ENCODE measurements around the gene BCL11A.

BCL11A gene

DNA sequence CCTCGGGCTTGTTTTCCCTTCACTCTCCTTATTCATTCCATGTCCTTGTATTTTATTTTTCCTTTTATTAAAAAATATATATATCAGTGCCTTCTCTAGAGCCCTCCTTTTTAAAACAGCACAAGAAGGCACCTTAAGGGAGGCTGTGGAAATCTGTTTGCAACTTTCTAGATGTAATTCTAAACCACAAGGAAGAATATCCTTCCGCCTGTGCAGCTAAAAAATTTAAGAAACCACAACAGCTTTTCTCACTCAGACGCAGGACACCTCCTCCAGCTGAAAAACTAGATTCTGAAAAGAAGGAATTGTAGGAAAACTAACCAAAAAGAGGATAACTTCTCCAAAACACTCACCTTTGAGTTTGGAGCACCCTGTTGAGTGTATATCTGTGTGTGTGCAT is 142.2 kb downstream of the BCL11A start:
- DNase-seq (ENCODE audit: low read depth in 4 of 4, low spot score in 1 of 4) = no peak

DNA sequence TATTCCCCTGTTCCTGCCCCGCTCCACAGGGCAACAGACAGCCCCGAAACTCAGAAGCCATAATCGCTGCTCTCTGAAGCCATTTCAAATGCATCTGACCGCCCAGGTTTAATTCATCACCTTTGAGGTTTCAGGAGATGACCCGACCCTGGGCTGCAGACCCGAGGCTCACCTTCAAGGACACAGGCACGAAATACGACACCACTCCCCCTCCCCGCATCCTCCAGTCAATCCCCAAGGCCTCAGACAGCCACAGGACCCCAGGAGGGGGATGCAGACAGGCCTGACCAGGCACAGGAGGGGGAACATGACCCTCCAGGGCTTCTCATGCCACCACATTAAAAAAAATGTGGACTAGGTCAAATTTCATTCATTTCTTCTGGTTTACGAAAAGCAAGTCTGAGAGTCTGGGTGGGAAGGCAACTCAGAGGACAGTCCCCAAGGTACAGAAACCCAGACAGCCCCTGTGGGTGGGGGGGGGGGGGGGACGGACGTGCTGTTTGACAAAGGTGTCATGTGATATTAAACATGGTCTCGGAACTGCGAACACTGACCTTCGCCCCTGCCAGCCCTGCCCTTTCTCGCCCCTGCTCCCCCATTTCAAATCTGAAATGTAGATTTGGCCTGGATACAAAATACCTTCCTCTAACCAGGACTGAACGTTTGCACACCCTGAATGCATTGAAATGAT is 142.9 kb downstream of the BCL11A start:
- DNase-seq (ENCODE audit: low read depth in 4 of 4, low spot score in 1 of 4) = no peak

DNA sequence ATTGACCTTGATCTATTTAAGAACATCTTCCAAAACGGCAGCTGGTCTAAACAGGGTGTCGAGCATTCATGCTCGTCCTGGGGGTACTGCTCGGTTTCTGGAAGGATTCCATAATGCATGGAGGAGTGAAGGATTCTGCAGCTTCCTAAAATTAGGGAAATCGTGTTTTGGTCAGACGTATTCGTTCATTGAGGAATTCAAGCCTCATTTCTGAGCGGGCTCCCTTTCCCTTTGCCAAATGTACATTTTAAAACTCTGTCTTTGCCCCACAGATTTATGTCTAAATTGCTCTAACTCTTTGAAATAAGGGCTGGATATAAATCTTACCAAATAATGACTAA is 144.0 kb downstream of the BCL11A start:
- DNase-seq (ENCODE audit: low read depth in 4 of 4, low spot score in 1 of 4) = no peak

DNA sequence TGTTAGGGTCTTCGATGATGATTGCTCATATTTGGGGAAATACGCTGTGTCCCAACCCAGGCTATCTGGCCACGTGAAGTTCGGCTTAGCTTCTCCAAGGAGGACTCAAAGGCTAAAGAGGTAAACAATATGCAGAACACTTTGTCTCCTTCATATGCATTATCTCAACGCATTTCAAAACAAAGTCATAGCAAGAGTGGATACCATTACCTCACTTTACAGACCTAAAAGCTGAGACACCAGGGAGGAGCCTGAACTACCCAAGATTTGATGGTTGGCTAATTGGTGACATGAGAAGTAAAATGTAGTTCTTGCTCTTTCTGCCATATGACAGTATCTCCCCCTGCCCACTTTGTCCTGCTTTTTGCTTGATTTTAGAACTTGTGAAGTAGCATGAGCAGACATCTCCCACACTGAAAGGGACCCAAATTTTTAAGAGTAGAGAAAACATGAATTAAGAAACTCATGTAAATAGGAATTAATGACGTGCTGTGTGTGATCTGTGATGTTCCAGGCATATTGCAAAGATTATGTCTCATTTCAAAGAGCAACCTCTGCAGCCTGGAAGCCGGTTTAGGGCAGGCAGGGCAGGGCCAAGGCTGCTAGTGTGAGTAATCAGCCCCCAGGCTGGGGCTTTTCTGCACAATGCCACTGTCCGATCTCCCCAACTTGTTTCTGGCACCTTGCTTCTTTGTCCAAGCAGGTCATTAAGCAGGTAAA is 144.5 kb downstream of the BCL11A start:
- no peak for DNase-seq (ENCODE audit: low read depth in 4 of 4, low spot score in 1 of 4)

DNA sequence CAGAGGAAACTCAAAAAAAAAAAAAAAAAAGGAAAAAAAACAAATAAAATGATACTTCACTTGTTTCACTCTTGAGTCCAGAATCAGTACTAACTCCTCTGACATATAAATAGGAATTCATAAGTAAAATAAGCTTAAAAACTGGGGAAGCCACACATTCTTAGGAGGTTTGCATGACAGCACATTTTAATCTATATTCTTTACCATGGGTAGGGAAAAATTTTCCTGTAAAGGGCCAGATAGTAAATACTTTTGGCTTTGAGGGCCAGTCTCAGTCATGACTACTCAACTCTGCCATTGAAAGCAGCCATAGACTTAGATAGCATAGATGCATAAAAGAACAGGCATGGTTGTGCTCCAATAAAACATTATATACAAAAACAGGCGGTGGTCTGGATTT is 145.2 kb downstream of the BCL11A start:
- DNase-seq (ENCODE audit: low read depth in 4 of 4, low spot score in 1 of 4) = no peak

DNA sequence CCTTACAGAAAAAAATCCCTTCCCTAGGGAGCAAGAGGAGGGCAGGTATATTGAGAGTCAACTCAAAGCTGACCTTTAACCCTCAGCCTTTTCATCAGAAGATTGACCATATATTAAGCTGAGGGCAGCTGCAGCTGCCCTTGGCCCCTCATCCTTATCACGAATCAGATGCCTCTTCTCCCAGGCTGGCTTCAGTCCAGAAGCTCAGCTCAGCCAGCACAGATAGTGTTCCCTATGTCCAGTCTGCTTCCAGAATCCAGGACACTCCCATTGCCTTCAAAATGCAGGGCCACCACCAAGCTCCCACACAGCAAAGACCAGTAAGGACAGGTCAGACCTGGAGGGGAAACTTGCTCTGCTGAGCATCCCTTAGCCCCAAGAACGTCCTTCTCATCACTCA is 146.1 kb downstream of the BCL11A start:
- DNase-seq (ENCODE audit: low read depth in 4 of 4, low spot score in 1 of 4) = no peak

DNA sequence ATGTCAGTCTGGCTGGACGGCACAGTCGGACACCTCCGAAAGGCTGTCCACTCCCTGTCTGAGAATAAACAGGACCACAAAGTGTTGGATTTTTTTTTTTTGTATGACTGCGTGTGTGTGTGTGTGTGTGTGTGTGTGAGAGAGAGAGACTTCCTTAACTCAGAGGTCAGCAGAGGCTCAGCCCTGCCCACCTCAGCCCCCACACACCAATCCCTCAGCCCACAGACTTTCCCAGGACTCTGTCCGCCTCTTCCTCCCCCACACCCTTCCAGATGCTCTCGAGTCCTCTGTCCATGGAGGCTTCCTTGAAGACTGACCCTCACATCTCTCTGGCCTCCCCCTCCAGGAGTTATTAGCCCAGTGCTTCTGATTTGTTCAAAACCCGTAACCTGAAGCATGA is 147.3 kb downstream of the BCL11A start:
- no peak for DNase-seq (ENCODE audit: low read depth in 4 of 4, low spot score in 1 of 4)

DNA sequence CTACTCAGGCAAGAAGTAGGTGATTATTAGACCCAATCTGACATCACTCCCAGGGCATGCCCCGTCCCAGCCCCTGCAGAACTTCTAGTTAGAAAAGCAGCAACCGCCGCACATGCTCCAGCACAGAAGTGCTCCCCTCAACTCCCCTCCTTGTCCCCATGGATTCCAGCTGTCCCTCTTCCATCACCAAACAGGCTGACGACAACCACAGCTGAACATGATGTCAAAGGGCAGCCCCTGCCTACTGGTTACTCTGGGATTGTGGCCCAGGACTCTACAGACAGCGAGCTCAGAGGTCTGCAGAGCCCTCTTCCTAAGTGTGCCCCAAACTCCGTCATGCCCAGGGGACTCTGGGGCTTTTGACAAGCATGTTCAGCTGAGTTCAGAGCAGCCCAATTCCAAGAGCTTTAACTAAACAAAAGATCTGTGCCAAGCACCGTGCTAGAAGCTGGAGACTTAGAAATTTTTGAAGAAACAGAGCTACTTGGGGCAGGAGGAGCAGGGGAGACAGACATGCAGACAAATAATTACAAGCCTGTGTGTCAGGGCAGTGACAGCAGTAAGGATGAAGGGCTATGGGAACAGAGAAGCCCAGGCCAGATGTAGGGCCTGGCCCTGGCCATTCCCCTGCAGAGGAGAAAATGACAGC is 148.1 kb downstream of the BCL11A start:
- no peak for DNase-seq (ENCODE audit: low read depth in 4 of 4, low spot score in 1 of 4)

All from stimulated activated CD4-positive, alpha-beta T cell treated with anti-CD3 and anti-CD28 coated beads, Interleukin-1b, Interleukin-23, amount 100 ng/mL, for 24 hours (primary cell).